ENCODE data around the gene FGF2. TPM values are rescaled to one million over a fixed set of nuclear protein-coding genes. Genes with fewer than 3 reads are reported as not detected.

FGF2 gene
- total RNA-seq, 1 experiment from 2014 or later, result 115 TPM

DNA sequence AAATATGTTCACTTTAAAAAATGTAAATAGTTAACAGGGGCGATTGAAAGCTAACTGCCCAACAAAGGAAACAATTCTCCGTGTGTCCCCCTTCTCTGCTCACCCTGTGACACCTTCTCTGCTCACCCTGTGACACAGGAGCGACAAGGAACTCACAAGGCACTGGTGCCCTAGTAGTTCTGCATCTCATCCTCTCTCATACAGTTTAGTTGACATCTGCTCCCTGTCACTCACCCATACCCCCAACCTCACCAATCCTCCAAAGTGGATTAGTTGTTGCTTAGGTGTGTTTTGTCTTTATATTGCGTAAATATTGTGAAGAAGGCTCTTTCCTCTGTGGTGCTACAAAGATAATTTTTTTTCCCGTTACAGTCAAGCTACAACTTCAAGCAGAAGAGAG, 49.3 kb downstream of the FGF2 start:
- no peak for DNase-seq (ENCODE audit: low spot score)
- no peak for ATAC-seq
- CTCF ChIA-PET, result interaction anchor here (0.8 to 1.7 kb wide), 2 partner anchors 54 to 118 kb away, joined by 3 to 5 read pairs; no protein-coding TSS in a partner anchor
- POLR2A ChIA-PET, result no interaction called here
- Mint-ChIP-seq H3K4me1 (peaks cover 27% of the 10 kb centered on the region), H3K9me3 (peaks cover 32% of the 10 kb centered on the region), H3K4me3 (no peak overlapping the region), H3K36me3 (peaks cover 61% of the 10 kb centered on the region), H3K27me3 (ENCODE audit: low read depth) (no peaks in the 10 kb centered on the region), H3K27ac (peak overlapping the region; percentile 37)
- no peak for TF ChIP-seq NR2C2 (CRISPR knock-in tag; IDR thresholded peaks at IDR 0.05)
- TF ChIP-seq ZNF416 (CRISPR knock-in tag; IDR thresholded peaks at IDR 0.05), result no peak
- no peak for TF ChIP-seq ZNF671 (CRISPR knock-in tag; IDR thresholded peaks at IDR 0.05)
- TF ChIP-seq, protein P1, sequence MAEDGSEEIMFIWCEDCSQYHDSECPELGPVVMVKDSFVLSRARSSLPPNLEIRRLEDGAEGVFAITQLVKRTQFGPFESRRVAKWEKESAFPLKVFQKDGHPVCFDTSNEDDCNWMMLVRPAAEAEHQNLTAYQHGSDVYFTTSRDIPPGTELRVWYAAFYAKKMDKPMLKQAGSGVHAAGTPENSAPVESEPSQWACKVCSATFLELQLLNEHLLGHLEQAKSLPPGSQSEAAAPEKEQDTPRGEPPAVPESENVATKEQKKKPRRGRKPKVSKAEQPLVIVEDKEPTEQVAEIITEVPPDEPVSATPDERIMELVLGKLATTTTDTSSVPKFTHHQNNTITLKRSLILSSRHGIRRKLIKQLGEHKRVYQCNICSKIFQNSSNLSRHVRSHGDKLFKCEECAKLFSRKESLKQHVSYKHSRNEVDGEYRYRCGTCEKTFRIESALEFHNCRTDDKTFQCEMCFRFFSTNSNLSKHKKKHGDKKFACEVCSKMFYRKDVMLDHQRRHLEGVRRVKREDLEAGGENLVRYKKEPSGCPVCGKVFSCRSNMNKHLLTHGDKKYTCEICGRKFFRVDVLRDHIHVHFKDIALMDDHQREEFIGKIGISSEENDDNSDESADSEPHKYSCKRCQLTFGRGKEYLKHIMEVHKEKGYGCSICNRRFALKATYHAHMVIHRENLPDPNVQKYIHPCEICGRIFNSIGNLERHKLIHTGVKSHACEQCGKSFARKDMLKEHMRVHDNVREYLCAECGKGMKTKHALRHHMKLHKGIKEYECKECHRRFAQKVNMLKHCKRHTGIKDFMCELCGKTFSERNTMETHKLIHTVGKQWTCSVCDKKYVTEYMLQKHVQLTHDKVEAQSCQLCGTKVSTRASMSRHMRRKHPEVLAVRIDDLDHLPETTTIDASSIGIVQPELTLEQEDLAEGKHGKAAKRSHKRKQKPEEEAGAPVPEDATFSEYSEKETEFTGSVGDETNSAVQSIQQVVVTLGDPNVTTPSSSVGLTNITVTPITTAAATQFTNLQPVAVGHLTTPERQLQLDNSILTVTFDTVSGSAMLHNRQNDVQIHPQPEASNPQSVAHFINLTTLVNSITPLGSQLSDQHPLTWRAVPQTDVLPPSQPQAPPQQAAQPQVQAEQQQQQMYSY (CRISPR knock-in tag; IDR thresholded peaks at IDR 0.05), result no peak
- TF ChIP-seq, protein P2, sequence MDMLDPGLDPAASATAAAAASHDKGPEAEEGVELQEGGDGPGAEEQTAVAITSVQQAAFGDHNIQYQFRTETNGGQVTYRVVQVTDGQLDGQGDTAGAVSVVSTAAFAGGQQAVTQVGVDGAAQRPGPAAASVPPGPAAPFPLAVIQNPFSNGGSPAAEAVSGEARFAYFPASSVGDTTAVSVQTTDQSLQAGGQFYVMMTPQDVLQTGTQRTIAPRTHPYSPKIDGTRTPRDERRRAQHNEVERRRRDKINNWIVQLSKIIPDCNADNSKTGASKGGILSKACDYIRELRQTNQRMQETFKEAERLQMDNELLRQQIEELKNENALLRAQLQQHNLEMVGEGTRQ (CRISPR knock-in tag; IDR thresholded peaks at IDR 0.05), result no peak
- no peak for TF ChIP-seq KAT7 (CRISPR knock-in tag; IDR thresholded peaks at IDR 0.05; ENCODE audit: borderline replicate concordance)
- no peak for TF ChIP-seq SP1 (CRISPR knock-in tag; conservative IDR thresholded peaks at IDR 0.05)

GRCh38 chr4:122876456-122876855, 49.8 kb downstream of the FGF2 start:
- Mint-ChIP-seq H3K36me3 (peaks cover 64% of the 10 kb centered on the region), H3K4me1 (peaks cover 24% of the 10 kb centered on the region), H3K27ac (peak overlapping the region; percentile 37; the same call in 1 of the 2 replicates), H3K4me3 (no peak overlapping the region), H3K27me3 (ENCODE audit: low read depth) (no peaks in the 10 kb centered on the region), H3K9me3 (peaks cover 36% of the 10 kb centered on the region)
- ATAC-seq (no peak), DNase-seq (ENCODE audit: low spot score) (no peak)
- ChIA-PET CTCF (interaction anchor here (0.8 to 1.7 kb wide), 2 partner anchors 54 to 119 kb away, joined by 3 to 5 read pairs; no protein-coding TSS in a partner anchor), POLR2A (no interaction called here)
- TF ChIP-seq ZNF396 (CRISPR knock-in tag; IDR thresholded peaks at IDR 0.05; ENCODE audit: borderline replicate concordance), result no peak
- TF ChIP-seq HMGXB4 (CRISPR knock-in tag; IDR thresholded peaks at IDR 0.05), result no peak
- TF ChIP-seq MAX (CRISPR knock-in tag; IDR thresholded peaks at IDR 0.05), result no peak
- TF ChIP-seq, protein P3, sequence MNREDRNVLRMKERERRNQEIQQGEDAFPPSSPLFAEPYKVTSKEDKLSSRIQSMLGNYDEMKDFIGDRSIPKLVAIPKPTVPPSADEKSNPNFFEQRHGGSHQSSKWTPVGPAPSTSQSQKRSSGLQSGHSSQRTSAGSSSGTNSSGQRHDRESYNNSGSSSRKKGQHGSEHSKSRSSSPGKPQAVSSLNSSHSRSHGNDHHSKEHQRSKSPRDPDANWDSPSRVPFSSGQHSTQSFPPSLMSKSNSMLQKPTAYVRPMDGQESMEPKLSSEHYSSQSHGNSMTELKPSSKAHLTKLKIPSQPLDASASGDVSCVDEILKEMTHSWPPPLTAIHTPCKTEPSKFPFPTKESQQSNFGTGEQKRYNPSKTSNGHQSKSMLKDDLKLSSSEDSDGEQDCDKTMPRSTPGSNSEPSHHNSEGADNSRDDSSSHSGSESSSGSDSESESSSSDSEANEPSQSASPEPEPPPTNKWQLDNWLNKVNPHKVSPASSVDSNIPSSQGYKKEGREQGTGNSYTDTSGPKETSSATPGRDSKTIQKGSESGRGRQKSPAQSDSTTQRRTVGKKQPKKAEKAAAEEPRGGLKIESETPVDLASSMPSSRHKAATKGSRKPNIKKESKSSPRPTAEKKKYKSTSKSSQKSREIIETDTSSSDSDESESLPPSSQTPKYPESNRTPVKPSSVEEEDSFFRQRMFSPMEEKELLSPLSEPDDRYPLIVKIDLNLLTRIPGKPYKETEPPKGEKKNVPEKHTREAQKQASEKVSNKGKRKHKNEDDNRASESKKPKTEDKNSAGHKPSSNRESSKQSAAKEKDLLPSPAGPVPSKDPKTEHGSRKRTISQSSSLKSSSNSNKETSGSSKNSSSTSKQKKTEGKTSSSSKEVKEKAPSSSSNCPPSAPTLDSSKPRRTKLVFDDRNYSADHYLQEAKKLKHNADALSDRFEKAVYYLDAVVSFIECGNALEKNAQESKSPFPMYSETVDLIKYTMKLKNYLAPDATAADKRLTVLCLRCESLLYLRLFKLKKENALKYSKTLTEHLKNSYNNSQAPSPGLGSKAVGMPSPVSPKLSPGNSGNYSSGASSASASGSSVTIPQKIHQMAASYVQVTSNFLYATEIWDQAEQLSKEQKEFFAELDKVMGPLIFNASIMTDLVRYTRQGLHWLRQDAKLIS (CRISPR knock-in tag; IDR thresholded peaks at IDR 0.05; ENCODE audit: borderline replicate concordance), result no peak
- TF ChIP-seq KAT7 (CRISPR knock-in tag; IDR thresholded peaks at IDR 0.05; ENCODE audit: borderline replicate concordance), result no peak
- no peak for TF ChIP-seq CBFB (CRISPR knock-in tag; IDR thresholded peaks at IDR 0.05; ENCODE audit: low read depth)
- no peak for TF ChIP-seq ZNF219 (CRISPR knock-in tag; IDR thresholded peaks at IDR 0.05; ENCODE audit: borderline replicate concordance)
- TF ChIP-seq, protein P4, sequence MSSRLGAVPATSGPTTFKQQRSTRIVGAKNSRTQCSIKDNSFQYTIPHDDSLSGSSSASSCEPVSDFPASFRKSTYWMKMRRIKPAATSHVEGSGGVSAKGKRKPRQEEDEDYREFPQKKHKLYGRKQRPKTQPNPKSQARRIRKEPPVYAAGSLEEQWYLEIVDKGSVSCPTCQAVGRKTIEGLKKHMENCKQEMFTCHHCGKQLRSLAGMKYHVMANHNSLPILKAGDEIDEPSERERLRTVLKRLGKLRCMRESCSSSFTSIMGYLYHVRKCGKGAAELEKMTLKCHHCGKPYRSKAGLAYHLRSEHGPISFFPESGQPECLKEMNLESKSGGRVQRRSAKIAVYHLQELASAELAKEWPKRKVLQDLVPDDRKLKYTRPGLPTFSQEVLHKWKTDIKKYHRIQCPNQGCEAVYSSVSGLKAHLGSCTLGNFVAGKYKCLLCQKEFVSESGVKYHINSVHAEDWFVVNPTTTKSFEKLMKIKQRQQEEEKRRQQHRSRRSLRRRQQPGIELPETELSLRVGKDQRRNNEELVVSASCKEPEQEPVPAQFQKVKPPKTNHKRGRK (CRISPR knock-in tag; IDR thresholded peaks at IDR 0.05; ENCODE audit: borderline replicate concordance), result no peak
- no peak for TF ChIP-seq ETV6 (CRISPR knock-in tag; IDR thresholded peaks at IDR 0.05)
- TF ChIP-seq SMAD4 (CRISPR knock-in tag; IDR thresholded peaks at IDR 0.05), result no peak
- TF ChIP-seq IRF1 (CRISPR knock-in tag; IDR thresholded peaks at IDR 0.05), result no peak
- TF ChIP-seq RORB (CRISPR knock-in tag; IDR thresholded peaks at IDR 0.05), result no peak
